ENCODE measurements around the gene ESR2.
"Not testable (repeated sequence)": the region's sequence is repeated elsewhere in the genome, so short reads cannot be mapped to it uniquely, and the experiment has no call there.

ESR2 gene

DNA sequence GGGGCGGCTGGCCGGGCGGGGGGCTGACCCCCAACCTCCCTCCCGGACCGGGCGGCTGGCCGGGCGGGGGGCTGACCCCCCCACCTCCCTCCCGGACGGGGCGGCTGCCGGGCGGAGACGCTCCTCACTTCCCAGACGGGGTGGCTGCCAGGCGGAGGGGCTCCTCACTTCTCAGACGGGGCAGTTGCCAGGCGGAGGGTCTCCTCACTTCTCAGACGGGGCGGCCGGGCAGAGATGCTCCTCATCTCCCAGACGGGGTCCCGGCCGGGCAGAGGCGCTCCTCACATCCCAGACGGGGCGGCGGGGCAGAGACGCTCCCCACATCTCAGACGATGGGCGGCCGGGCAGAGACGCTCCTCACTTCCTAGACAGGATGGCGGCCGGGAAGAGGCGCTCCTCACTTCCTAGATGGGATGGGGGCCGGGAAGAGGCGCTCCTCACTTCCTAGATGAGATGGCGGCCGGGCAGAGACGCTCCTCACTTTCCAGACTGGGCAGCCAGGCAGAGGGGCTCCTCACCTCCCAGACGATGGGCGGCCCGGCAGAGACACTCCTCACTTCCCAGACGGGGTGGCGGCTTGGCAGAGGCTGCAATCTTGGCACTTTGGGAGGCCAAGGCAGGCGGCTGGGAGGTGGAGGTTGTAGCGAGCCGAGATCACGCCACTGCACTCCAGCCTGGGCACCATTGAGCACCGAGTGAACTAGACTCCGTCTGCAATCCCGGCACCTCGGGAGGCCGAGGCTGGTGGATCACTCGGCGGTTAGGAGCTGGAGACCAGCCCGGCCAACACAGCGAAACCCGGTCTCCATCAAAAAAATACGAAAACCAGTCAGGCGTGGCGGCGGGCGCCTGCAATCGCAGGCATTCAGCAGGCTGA, 256.1 kb downstream of the ESR2 start:
- not testable (repeated sequence) for DNase-seq (ENCODE audit: low spot score)

DNA sequence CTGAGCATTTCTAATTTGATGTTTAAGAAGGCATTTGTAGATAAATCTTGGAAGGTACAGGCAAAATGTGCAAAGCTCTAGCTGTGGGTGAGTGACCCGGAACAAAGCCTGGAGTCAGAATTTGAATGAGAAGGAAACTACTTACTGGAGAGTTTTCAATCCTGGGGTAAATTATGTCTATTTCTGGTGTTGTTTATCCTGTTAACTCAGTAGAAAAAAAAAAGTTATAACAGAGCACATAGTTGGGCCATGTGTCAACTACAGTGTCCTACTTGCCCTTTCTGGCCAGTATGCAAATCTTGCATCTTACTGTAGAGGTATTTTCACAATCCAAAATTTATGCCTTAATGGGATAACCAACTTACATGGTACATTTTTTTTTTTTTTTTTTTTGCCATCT, 259.0 kb downstream of the ESR2 start:
- DNase-seq (ENCODE audit: low spot score), result no peak
